ENCODE data around the gene ENTPD2.

- no peak for TF ChIP-seq CTCF (IDR thresholded peaks at IDR 0.05)
- no peak for TF ChIP-seq POLR2A (IDR thresholded peaks at IDR 0.05)
These were observed 590 bp downstream of the ENTPD2 start for GRCh38 chr9:137052998-137053943.
